K562 (cell line): ENCODE results near the gene ZNF586. TPM values are rescaled to one million over a fixed set of nuclear protein-coding genes. Genes with fewer than 3 reads are reported as not detected.
A peak's percentile ranks its signal among the peaks of the same experiment; 100 is the strongest.

Experiments used
- ATAC-seq: fragments of 200-7000 bp; cut with Tn5 transposase; 3 replicates; pipeline ENCODE4 v1.9.1; 2020; ENCODE audit warnings: moderate library complexity
- BruUV-seq: library from RNA; stranded (reverse); fragments of 400-500 nt; replicated peaks from 2 replicates; lab custom pipeline; 2021; lab: Mats Ljungman, UMichigan
- CTCF ChIA-PET: fragments of 300-600 bp; formaldehyde crosslinking; extraction: SDS; loops from one replicate; lab custom pipeline; 2021; ENCODE audit warnings: low intra/inter-chr PET ratio; lab: Yijun Ruan, JAX
- POLR2A ChIA-PET: fragments of 300-600, 350-650 bp; sonication (Branson Sonifier 250); formaldehyde crosslinking; extraction: SDS; loops from one replicate; lab custom pipeline; 2021; ENCODE audit warnings: antibody characterized with exemption, inconsistent platforms; lab: Yijun Ruan, JAX
- DNase-seq, 4 experiments: peaks; one replicate each; pipeline versions ENCODE4 v3.0.0 to v3.0.0-alpha.2; 2011 to 2018; ENCODE audit warnings: low spot score in 3 of 4, mixed read lengths in 3 of 4; ENCODE audit errors: extremely low read depth in 1 of 4
- FAIRE-seq: peaks from 2 replicates; lab custom pipeline; 2011; peaks lifted over from hg19 to GRCh38; lab: Jason Lieb, UNC
- H2AFZ ChIP-seq: 2 replicates; pipeline ENCODE4 v1.6.0; 2011; ENCODE audit warnings: low read depth, low read length, control low read depth, inconsistent platforms
- H3K27ac ChIP-seq: fragments of 200-600 bp; 3 replicates; pipeline ENCODE4 v1.8.0; 2011; ENCODE audit warnings: low read depth, mild to moderate bottlenecking, control low read depth, inconsistent platforms, low read length, moderate library complexity, mixed read lengths; ENCODE audit errors: extremely low read depth
- H3K27me3 ChIP-seq, 2 experiments: fragments of 300-600 bp in 1 of 2; 2 replicates in 1 of 2; 3 replicates in 1 of 2; pipeline versions ENCODE4 v1.6.0 to v1.8.0; 2011; ENCODE audit warnings: inconsistent platforms in 2 of 2, low read length in 2 of 2, mild to moderate bottlenecking in 1 of 2, mixed read lengths in 1 of 2, moderate library complexity in 1 of 2; ENCODE audit not compliant: control insufficient read depth in 2 of 2, insufficient read depth in 2 of 2
- H3K36me3 ChIP-seq: fragments of 300-600 bp; 3 replicates; pipeline ENCODE4 v1.8.0; 2011; ENCODE audit warnings: mild to moderate bottlenecking, low read length, inconsistent platforms; ENCODE audit not compliant: control insufficient read depth, insufficient read depth
- H3K4me1 ChIP-seq, 2 experiments: fragments of 200-600 bp in 1 of 2; replicated peaks in 1 of 2; 2 replicates in 1 of 2; 3 replicates in 1 of 2; pipeline versions ENCODE4 v1.5.1 to v1.8.0; 2011; ENCODE audit warnings: inconsistent platforms in 2 of 2, low read length in 2 of 2, mild to moderate bottlenecking in 1 of 2, mixed read lengths in 1 of 2, moderate library complexity in 1 of 2; ENCODE audit not compliant: control insufficient read depth in 2 of 2, insufficient read depth in 2 of 2
- H3K4me2 ChIP-seq: 2 replicates; pipeline ENCODE4 v1.6.1; 2011; ENCODE audit warnings: low read length, control low read depth, inconsistent platforms, mixed read lengths; ENCODE audit not compliant: insufficient read depth
- H3K4me3 ChIP-seq: fragments of 200-600 bp; sonication (generic), shearing (Covaris generic); 2 replicates; pipeline ENCODE4 v1.5.1; 2016; ENCODE audit warnings: control low read depth, inconsistent platforms
- H3K79me2 ChIP-seq: fragments of 200-600 bp; 3 replicates; pipeline ENCODE4 v1.8.0; 2011; ENCODE audit warnings: low read length, inconsistent platforms; ENCODE audit not compliant: control insufficient read depth, insufficient read depth
- H3K9ac ChIP-seq, 2 experiments: 2 replicates each; pipeline versions ENCODE4 v1.6.0 to v1.6.1; 2011; ENCODE audit warnings: low read depth in 2 of 2, low read length in 2 of 2, control low read depth in 1 of 2, inconsistent platforms in 1 of 2, mild to moderate bottlenecking in 1 of 2, mixed read lengths in 1 of 2; ENCODE audit not compliant: insufficient read depth in 1 of 2
- H3K9me1 ChIP-seq: one replicate; pipeline ENCODE4 v1.6.0; 2011; ENCODE audit warnings: inconsistent platforms, mild to moderate bottlenecking, low read length, moderate library complexity; ENCODE audit not compliant: control insufficient read depth, insufficient read depth
- H3K9me3 ChIP-seq: replicated peaks from 2 replicates; pipeline ENCODE4 v1.5.1; 2011; ENCODE audit warnings: low read depth, low read length, inconsistent platforms; ENCODE audit not compliant: control insufficient read depth, insufficient read depth
- H4K20me1 ChIP-seq: replicated peaks from 2 replicates; pipeline ENCODE4 v1.6.1; 2011; ENCODE audit warnings: low read length, inconsistent platforms, mixed read lengths; ENCODE audit not compliant: control insufficient read depth, insufficient read depth
- GTF2E2 ChIP-seq: fragments of 200-800 bp; sonication (Bioruptor generic); IDR thresholded peaks from 2 replicates; pipeline ENCODE4 v1.6.1; 2016; ENCODE audit warnings: missing genetic modification characterization, missing compliant biosample characterization
- LCOR ChIP-seq: sonication (generic); formaldehyde crosslinking; IDR thresholded peaks from 2 replicates; pipeline ENCODE4 v1.8.0; 2022; ENCODE audit warnings: mild to moderate bottlenecking, missing genetic modification reagents
- MXI1 ChIP-seq: IDR thresholded peaks from 2 replicates; pipeline ENCODE4 v1.6.1; 2011; ENCODE audit warnings: low read depth, mild to moderate bottlenecking, improper control_type of control experiment, low read length
- PHF21A ChIP-seq: fragments of 450-650 bp; IDR thresholded peaks from 2 replicates; pipeline ENCODE4 v1.6.1; 2017; ENCODE audit warnings: low read depth, borderline replicate concordance
- POLR2G ChIP-seq: fragments of 200-400 bp; formaldehyde crosslinking; IDR thresholded peaks from 2 replicates; pipeline ENCODE4 v1.6.1; 2017; ENCODE audit warnings: low read depth, mild to moderate bottlenecking, antibody characterized with exemption, low read length, moderate library complexity
- POLR2H ChIP-seq: IDR thresholded peaks from 2 replicates; pipeline ENCODE4 v1.6.1; 2016; ENCODE audit warnings: missing genetic modification characterization, low read depth, mild to moderate bottlenecking, control low read depth, missing compliant biosample characterization, moderate library complexity
- RBM22 ChIP-seq: fragments of 200-400 bp; formaldehyde crosslinking; IDR thresholded peaks from 2 replicates; pipeline ENCODE4 v1.6.1; 2018; ENCODE audit warnings: low read length, low read depth; ENCODE audit not compliant: poor library complexity, severe bottlenecking
- RFX1 ChIP-seq: fragments of 450-650 bp; IDR thresholded peaks from 2 replicates; pipeline ENCODE4 v1.6.1; 2016; ENCODE audit warnings: mild to moderate bottlenecking, moderate library complexity
- SIX5 ChIP-seq, 2 experiments: IDR thresholded peaks; 2 replicates each; pipeline ENCODE4 v1.6.1; 2011; ENCODE audit warnings: low read length in 2 of 2, borderline replicate concordance in 1 of 2, low read depth in 1 of 2, mild to moderate bottlenecking in 1 of 2, moderate library complexity in 1 of 2; ENCODE audit not compliant: insufficient read depth in 1 of 2
- TRIM28 ChIP-seq: fragments of 450-650 bp; IDR thresholded peaks from 2 replicates; pipeline ENCODE4 v1.6.1; 2017
- ZBTB17 ChIP-seq: fragments of 450-650 bp; formaldehyde crosslinking; IDR thresholded peaks from 2 replicates; pipeline ENCODE4 v1.4.0; 2020; ENCODE audit warnings: mild to moderate bottlenecking
- ZNF143 ChIP-seq: sonication (generic); formaldehyde crosslinking; IDR thresholded peaks from 2 replicates; pipeline ENCODE4 v1.9.0; 2022; ENCODE audit warnings: mild to moderate bottlenecking, missing genetic modification reagents
- ZNF75A ChIP-seq: fragments of 450-650 bp; formaldehyde crosslinking; IDR thresholded peaks from 2 replicates; pipeline ENCODE4 v1.4.0; 2020; ENCODE audit warnings: mild to moderate bottlenecking
- ZSCAN32 ChIP-seq: fragments of 450-650 bp; formaldehyde crosslinking; IDR thresholded peaks from 2 replicates; pipeline ENCODE4 v1.4.0; 2020; ENCODE audit warnings: mild to moderate bottlenecking, moderate library complexity
- ZZZ3 ChIP-seq: fragments of 450-650 bp; IDR thresholded peaks from 2 replicates; pipeline ENCODE4 v1.6.1; 2016; ENCODE audit warnings: antibody characterized with exemption, mild to moderate bottlenecking, moderate library complexity
- WGBS: fragments of 100-300 bp; shearing (Covaris generic); methylation state at CpG from one replicate; pipeline ENCODE4 v1.1.6; 2016; ENCODE audit warnings: low coverage, mixed read lengths; ENCODE audit not compliant: insufficient coverage; ENCODE audit errors: missing lambda C conversion rate; 5-methylcytosine and 5-hydroxymethylcytosine counted together
- in situ Hi-C: fragments of 300-500 bp; cut with MboI; formaldehyde crosslinking; loops from 4 replicates; pipeline ENCODE4 v1.15.0; 2018; ENCODE audit warnings: inconsistent platforms, mixed read lengths
- intact Hi-C: fragments of 100-400 bp; cut with micrococcal nuclease; formaldehyde crosslinking; loops from 2 replicates; pipeline ENCODE4 v1.14.2; 2022
- polyA plus RNA-seq, 8 experiments: library from polyadenylated mRNA; depleted of rRNA in 4 of 8; stranded (reverse) in 5 of 8; unstranded in 3 of 8; fragments of >200 nt; fragmentation: Nextera tagmentation in 2 of 8; fragmentation: Illumina TruSeq in 1 of 8; extraction: Ambion mirVana in 2 of 8; extraction: Trizol in 1 of 8; gene quantifications; 2 replicates each; pipeline versions ENCODE4 v1.2.1 to v1.2.3, GENCODE V29; 2011 to 2014; ENCODE audit warnings: inconsistent platforms in 1 of 8, missing spikeins in 1 of 8
- total RNA-seq, 7 experiments: library from RNA; depleted of rRNA in 6 of 7; stranded (reverse); fragments of >200 nt in 6 of 7; fragmentation: Illumina TruSeq in 2 of 7; extraction: Trizol in 2 of 7; gene quantifications; 2 replicates each; pipeline versions ENCODE4 v1.2.1 to v1.2.3, GENCODE V29; 2011 to 2021; ENCODE audit warnings: low replicate concordance in 1 of 7
- TF ChIP-seq, protein P1 (sequence below): fragments of 450-650 bp; conservative IDR thresholded peaks from 2 replicates; pipeline ENCODE4 v1.6.1; 2016; ENCODE audit warnings: missing genetic modification characterization, low read depth, mild to moderate bottlenecking, control low read depth, missing compliant biosample characterization

The ZNF586 gene
- total and polyA plus RNA-seq, 9 of the 15 experiments (the other 6 are each of a cell fraction or from before 2014, with no cell fraction given): 2.5 to 12.6 (median 8.4) TPM

DNA sequence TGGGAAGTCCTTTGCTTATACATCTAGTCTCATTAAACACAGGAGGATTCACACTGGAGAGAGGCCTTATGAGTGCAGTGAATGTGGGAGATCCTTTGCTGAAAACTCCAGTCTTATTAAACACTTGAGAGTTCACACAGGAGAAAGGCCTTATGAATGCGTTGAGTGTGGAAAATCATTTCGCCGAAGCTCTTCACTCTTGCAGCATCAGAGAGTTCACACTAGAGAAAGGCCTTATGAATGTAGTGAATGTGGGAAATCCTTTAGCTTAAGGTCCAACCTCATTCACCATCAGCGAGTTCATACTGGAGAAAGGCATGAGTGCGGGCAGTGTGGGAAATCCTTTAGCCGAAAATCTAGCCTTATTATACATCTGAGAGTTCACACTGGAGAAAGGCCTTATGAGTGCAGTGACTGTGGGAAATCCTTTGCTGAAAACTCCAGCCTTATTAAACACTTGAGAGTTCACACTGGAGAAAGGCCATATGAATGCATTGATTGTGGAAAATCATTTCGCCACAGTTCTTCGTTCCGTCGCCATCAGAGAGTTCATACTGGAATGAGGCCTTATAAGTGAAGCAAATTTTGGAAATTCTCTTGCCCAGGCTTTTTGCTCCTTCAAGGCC is 9.9 kb downstream of the ZNF586 start:
- Histone ChIP-seq H3K4me3 (no peak overlapping the region), H3K27me3 (no peaks in the 10 kb centered on the region), H4K20me1 (no peaks in the 10 kb centered on the region), H2AFZ (no peak overlapping the region), H3K79me2 (peaks cover 37% of the 10 kb centered on the region), H3K4me1 (no peaks in the 10 kb centered on the region), H3K27ac (no peak overlapping the region), H3K9me3 (peaks cover 39% of the 10 kb centered on the region), H3K4me2 (no peak overlapping the region), H3K9ac (no peak overlapping the region), H3K36me3 (peaks cover 63% of the 10 kb centered on the region), H3K9me1 (no peaks in the 10 kb centered on the region)
- POLR2A ChIA-PET: interaction anchor here (1.4 kb wide), 1 partner anchor 10 kb away, joined by 7 read pairs; the partner anchor contains the start of gene ZNF586
- intact Hi-C loops (no loop called here), in situ Hi-C loops (no loop called here)
- ATAC-seq: no peak
- no peak for FAIRE-seq
- TSS peak; percentile 8 for BruUV-seq
- DNase-seq: no peak
- CTCF ChIA-PET: no interaction called here
- TF ChIP-seq GTF2E2: no peak
- no peak for TF ChIP-seq POLR2H (tag)
- TF ChIP-seq TRIM28: peak; percentile 59; the same call in 1 of the 2 replicates
- TF ChIP-seq ZNF75A (CRISPR knock-in tag): peak; percentile 94
- TF ChIP-seq SIX5 (IDR thresholded peaks at IDR 0.05; ENCODE audit: borderline replicate concordance in 1 of 2, insufficient read depth in 1 of 2, low read depth in 1 of 2, low read length in 2 of 2): no peak
- 97% methylated on average over 10 of the region's 10 CpGs for WGBS

DNA sequence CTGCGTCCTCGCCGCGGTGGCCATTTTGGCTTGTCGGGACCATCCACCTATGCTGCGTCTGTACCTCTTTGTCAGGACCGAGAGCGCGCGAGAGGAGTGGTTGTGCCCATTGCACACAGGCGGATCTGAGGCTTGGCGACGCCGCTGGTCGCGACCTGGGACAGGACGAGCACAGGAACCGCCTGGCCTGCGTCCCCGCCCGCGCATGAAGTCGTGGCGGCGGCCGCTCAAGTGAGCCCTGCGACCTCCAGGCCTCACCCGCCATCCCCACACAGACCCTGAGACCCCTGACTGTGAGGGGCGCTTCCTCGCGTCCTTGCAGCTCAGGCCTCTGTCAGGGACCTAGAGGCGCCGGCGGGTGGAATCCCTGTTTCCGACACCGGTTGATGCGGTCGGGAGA is 16.8 kb downstream of the ZNF586 start:
- Histone ChIP-seq H2AFZ (no peak overlapping the region), H3K4me2 (no peak overlapping the region), H4K20me1 (no peaks in the 10 kb centered on the region), H3K36me3 (peaks cover 19% of the 10 kb centered on the region; the same call in 2 of the 3 replicates), H3K79me2 (peaks cover 5% of the 10 kb centered on the region; the same call in 1 of the 3 replicates), H3K9me1 (no peaks in the 10 kb centered on the region), H3K9ac (no peak overlapping the region), H3K27ac (no peak overlapping the region), H3K27me3 (no peaks in the 10 kb centered on the region), H3K9me3 (peaks cover 3% of the 10 kb centered on the region), H3K4me1 (no peaks in the 10 kb centered on the region), H3K4me3 (no peak overlapping the region)
- ChIA-PET POLR2A (interaction anchor here (1.3 kb wide), 1 partner anchor 14 kb away, joined by 3 read pairs; no protein-coding TSS in a partner anchor), CTCF (no interaction called here)
- intact Hi-C loops (no loop called here), in situ Hi-C loops (no loop called here)
- FAIRE-seq (no peak), DNase-seq (no peak), ATAC-seq (no peak)
- no TSS peak for BruUV-seq
- 97% methylated on average over 27 of the region's 38 CpGs for WGBS
- TF ChIP-seq, protein P1, sequence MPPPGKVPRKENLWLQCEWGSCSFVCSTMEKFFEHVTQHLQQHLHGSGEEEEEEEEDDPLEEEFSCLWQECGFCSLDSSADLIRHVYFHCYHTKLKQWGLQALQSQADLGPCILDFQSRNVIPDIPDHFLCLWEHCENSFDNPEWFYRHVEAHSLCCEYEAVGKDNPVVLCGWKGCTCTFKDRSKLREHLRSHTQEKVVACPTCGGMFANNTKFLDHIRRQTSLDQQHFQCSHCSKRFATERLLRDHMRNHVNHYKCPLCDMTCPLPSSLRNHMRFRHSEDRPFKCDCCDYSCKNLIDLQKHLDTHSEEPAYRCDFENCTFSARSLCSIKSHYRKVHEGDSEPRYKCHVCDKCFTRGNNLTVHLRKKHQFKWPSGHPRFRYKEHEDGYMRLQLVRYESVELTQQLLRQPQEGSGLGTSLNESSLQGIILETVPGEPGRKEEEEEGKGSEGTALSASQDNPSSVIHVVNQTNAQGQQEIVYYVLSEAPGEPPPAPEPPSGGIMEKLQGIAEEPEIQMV (tag): no peak
- TF ChIP-seq RFX1: no peak
- no peak for TF ChIP-seq MXI1
- TF ChIP-seq ZZZ3: no peak
- peak; percentile 74 for TF ChIP-seq RBM22
- no peak for TF ChIP-seq ZNF143 (CRISPR knock-in tag)
- peak; percentile 63 for TF ChIP-seq POLR2G
- no peak for TF ChIP-seq LCOR
- no peak for TF ChIP-seq PHF21A
- TF ChIP-seq ZSCAN32 (CRISPR knock-in tag): no peak
- no peak for TF ChIP-seq ZBTB17 (CRISPR knock-in tag)
